Vagina (tissue), 2 donors: ENCODE results near the gene DLX6. TPM values are rescaled to one million over a fixed set of nuclear protein-coding genes. Genes with fewer than 3 reads are reported as not detected.

Experiments
- DNase-seq, 2 donors: peaks; one replicate each; pipeline ENCODE4 v3.0.0-alpha.2; 2017; ENCODE audit errors: extremely low spot score in 2 of 2
- H3K27ac ChIP-seq: fragments of 200-600 bp; sonication (generic); one replicate; pipeline ENCODE4 v1.5.1; 2019
- H3K27me3 ChIP-seq: fragments of 200-600 bp; sonication (generic); one replicate; pipeline ENCODE4 v1.5.1; 2019
- H3K36me3 ChIP-seq, 2 donors: fragments of 200-600 bp; sonication (generic); one replicate each; pipeline ENCODE4 v1.5.1; 2017 to 2019
- H3K4me1 ChIP-seq: fragments of 200-600 bp; sonication (generic); one replicate; pipeline ENCODE4 v1.5.1; 2019
- H3K4me3 ChIP-seq, 2 donors: fragments of 200-600 bp; sonication (generic); 1 replicate in 1 of 2; 2 replicates in 1 of 2; pipeline ENCODE4 v1.5.1; 2016 to 2019
- H3K9me3 ChIP-seq: fragments of 200-600 bp; sonication (generic); one replicate; pipeline ENCODE4 v1.5.1; 2019
- POLR2A ChIP-seq, 2 donors: fragments of 450-650 bp; IDR thresholded peaks; one replicate each; pipeline ENCODE4 v1.6.1; 2017; ENCODE audit warnings: antibody characterized with exemption in 2 of 2, mild to moderate bottlenecking in 2 of 2, moderate library complexity in 2 of 2
- POLR2AphosphoS5 ChIP-seq, 2 donors: sonication (generic); formaldehyde crosslinking; IDR thresholded peaks; one replicate each; pipeline ENCODE4 v1.9.0; 2017; ENCODE audit warnings: antibody characterized with exemption in 2 of 2, mild to moderate bottlenecking in 2 of 2, low read depth in 1 of 2; ENCODE audit not compliant: insufficient read depth in 1 of 2
- intact Hi-C: fragments of 100-400 bp; cut with DNase I; formaldehyde crosslinking; loops from one replicate; pipeline ENCODE4 v1.15.1; 2023
- total RNA-seq: library from RNA; depleted of rRNA; stranded (reverse); fragments of >200 nt; gene quantifications from one replicate; pipeline ENCODE4 v1.2.3, GENCODE V29; 2016
- TF ChIP-seq, protein P1 (sequence below), 3 experiments: fragments of 450-650 bp in 2 of 3; fragments of 200-600 bp in 1 of 3; sonication (generic) in 1 of 3; IDR thresholded peaks; one replicate each; pipeline ENCODE4 v1.5.1; 2017 to 2019; ENCODE audit warnings: antibody characterized with exemption in 3 of 3, mild to moderate bottlenecking in 2 of 3, moderate library complexity in 2 of 3

Gene DLX6
- total RNA-seq, 1 donor from 2014 or later: not detected

DNA sequence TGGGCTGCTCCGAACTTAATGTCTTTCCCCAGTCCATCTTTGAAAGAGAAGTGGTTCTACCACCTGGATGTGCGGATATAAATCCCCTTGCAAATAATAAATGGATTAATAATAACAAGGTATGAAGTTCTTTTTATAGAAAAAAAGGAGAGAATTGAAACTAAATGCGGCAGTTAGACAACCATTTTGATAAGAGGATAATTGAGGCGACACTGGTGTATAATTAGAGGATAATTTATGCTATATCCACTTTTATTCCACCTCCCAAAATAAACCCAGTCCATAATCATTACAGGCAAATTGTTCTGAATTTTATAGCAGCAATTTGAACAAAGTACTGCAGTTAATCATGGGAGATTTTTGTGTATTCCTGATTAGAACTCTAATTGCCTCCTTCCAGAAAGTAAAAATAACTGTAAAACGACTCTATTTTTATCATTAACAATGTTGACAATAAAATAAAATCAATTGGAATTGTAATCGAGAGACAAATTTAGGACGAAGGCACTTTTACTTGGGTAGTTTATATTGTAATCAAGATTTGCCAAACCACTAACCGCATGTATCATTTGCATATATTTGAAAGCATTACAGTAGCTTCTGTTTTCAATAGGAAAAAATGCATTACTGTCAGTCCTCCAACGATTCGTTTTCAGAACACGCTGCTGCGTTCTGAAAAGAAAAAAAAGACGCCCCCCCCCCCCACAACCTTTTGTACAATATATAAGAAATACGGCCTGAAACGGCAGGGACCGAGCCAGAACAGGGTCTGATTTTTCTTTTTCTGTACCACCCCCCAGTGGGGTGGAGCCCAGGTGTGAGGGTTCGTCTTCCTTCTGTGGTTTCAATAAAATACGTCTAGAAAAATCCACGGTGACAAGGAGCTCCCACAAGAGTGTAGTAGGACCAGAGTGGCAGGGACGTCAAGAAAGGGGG, 838 bp upstream of the DLX6 start:
- Histone ChIP-seq H3K27ac (no peak overlapping the region), H3K36me3 (no peaks in the 10 kb centered on the region), H3K9me3 (no peaks in the 10 kb centered on the region), H3K4me3 (peak overlapping the region; percentile 40 to 54), H3K27me3 (peaks cover 10% of the 10 kb centered on the region), H3K4me1 (peaks cover 24% of the 10 kb centered on the region)
- TF ChIP-seq, protein P1, sequence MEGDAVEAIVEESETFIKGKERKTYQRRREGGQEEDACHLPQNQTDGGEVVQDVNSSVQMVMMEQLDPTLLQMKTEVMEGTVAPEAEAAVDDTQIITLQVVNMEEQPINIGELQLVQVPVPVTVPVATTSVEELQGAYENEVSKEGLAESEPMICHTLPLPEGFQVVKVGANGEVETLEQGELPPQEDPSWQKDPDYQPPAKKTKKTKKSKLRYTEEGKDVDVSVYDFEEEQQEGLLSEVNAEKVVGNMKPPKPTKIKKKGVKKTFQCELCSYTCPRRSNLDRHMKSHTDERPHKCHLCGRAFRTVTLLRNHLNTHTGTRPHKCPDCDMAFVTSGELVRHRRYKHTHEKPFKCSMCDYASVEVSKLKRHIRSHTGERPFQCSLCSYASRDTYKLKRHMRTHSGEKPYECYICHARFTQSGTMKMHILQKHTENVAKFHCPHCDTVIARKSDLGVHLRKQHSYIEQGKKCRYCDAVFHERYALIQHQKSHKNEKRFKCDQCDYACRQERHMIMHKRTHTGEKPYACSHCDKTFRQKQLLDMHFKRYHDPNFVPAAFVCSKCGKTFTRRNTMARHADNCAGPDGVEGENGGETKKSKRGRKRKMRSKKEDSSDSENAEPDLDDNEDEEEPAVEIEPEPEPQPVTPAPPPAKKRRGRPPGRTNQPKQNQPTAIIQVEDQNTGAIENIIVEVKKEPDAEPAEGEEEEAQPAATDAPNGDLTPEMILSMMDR (IDR thresholded peaks at IDR 0.05): no peak
- no peak for TF ChIP-seq POLR2A (IDR thresholded peaks at IDR 0.05)
- TF ChIP-seq POLR2AphosphoS5 (IDR thresholded peaks at IDR 0.05; ENCODE audit: insufficient read depth in 1 of 2, low read depth in 1 of 2): no peak
- intact Hi-C loops: no loop called here
- DNase-seq: no peak

DNA sequence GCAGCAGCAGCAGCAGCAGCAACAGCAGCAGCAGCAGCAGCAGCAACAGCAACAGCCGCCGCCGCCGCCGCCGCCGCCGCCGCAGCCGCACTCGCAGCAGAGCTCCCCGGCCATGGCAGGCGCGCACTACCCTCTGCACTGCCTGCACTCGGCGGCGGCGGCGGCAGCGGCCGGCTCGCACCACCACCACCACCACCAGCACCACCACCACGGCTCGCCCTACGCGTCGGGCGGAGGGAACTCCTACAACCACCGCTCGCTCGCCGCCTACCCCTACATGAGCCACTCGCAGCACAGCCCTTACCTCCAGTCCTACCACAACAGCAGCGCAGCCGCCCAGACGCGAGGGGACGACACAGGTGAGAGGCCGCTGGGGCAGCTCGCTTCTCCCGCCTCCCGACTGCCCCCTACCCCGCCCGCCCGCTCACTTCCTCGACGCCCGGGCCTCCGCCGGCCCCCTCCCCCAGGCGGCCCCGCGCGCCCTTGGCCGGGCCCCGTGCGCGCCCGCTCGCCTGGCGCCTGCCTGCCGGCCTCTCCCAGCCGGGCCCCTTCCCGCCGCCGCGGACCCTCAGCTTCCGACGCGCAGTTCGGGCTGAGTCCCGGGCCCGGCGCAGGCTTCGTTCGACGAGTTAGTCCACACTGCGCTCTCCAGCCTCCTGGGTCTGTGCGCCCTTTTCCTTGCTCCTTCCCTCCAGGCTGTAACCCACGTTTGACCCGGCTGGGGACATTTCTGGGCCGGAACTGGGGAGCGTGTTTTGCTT, 882 bp downstream of the DLX6 start:
- H3K4me1 ChIP-seq: peaks cover 24% of the 10 kb centered on the region
- no peaks in the 10 kb centered on the region for H3K9me3 ChIP-seq
- peak overlapping the region; percentile 40 to 54 for H3K4me3 ChIP-seq
- DNase-seq: no peak
- H3K27me3 ChIP-seq: peaks cover 10% of the 10 kb centered on the region
- H3K36me3 ChIP-seq: no peaks in the 10 kb centered on the region
- H3K27ac ChIP-seq: no peak overlapping the region
- TF ChIP-seq, protein P1 (IDR thresholded peaks at IDR 0.05): no peak
- no peak for TF ChIP-seq POLR2AphosphoS5 (IDR thresholded peaks at IDR 0.05; ENCODE audit: insufficient read depth in 1 of 2, low read depth in 1 of 2)
- TF ChIP-seq POLR2A (IDR thresholded peaks at IDR 0.05): no peak
- intact Hi-C loops: no loop called here

DNA sequence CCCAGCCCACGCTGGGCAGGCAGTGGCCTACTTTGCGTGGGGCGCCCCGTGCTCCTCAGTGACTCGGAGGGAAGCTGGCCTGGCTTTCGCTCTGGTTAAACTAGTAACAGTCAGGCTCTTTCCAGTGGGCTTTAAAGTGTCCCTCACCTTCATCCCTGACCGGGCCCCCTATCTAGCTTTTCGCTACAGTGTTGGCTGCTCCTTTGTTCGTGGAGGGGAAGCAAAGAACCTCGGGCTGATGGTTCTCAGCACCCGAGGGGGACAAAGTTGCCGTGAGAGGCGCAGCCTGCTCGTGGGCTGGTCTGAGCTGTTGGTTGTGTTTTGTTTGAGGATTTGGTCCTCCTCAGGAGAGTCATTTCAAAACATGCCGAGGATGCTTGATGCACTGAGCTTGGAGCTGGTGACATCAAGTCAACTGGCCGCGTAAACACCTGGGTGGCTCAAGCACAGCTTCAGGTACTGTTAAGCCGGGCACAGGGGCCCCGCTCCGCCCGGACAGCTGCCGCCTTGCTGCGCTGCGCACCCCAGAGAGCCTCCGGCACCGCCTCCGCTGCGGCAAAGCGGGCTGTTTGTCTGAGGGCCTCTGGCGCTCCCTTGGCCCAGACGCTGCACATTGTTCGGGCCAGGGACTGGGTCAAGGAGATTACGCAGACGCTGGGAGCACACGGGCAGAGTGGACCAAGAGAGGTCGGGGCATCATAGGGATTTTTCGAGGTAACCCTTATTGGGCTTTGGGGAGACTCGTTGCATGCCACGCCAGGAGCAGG, 1.6 kb downstream of the DLX6 start:
- Histone ChIP-seq H3K9me3 (no peaks in the 10 kb centered on the region), H3K4me1 (peaks cover 24% of the 10 kb centered on the region), H3K4me3 (peak overlapping the region; percentile 40 to 54), H3K27me3 (peaks cover 10% of the 10 kb centered on the region), H3K27ac (no peak overlapping the region), H3K36me3 (no peaks in the 10 kb centered on the region)
- intact Hi-C loops: no loop called here
- peak in 1 of 2 donors; percentile 85 for DNase-seq
- TF ChIP-seq POLR2AphosphoS5 (IDR thresholded peaks at IDR 0.05; ENCODE audit: insufficient read depth in 1 of 2, low read depth in 1 of 2) (no peak), POLR2A (IDR thresholded peaks at IDR 0.05) (no peak)
- TF ChIP-seq, protein P1 (IDR thresholded peaks at IDR 0.05): no peak

DNA sequence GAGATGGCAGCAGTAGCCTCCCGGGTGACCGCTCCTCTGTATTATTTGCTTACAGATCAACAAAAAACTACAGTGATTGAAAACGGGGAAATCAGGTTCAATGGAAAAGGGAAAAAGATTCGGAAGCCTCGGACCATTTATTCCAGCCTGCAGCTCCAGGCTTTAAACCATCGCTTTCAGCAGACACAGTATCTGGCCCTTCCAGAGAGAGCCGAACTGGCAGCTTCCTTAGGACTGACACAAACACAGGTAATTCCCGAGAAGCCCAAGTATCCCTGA, 2.2 kb downstream of the DLX6 start:
- H3K27ac ChIP-seq: no peak overlapping the region
- H3K4me1 ChIP-seq: peaks cover 24% of the 10 kb centered on the region
- H3K36me3 ChIP-seq: no peaks in the 10 kb centered on the region
- no peak for TF ChIP-seq POLR2A (IDR thresholded peaks at IDR 0.05)
- TF ChIP-seq, protein P1 (IDR thresholded peaks at IDR 0.05): no peak
- no peak for TF ChIP-seq POLR2AphosphoS5 (IDR thresholded peaks at IDR 0.05; ENCODE audit: insufficient read depth in 1 of 2, low read depth in 1 of 2)
- no peaks in the 10 kb centered on the region for H3K9me3 ChIP-seq
- peaks cover 15% of the 10 kb centered on the region for H3K27me3 ChIP-seq
- intact Hi-C loops: no loop called here
- H3K4me3 ChIP-seq: no peak overlapping the region
- no peak for DNase-seq
